KOPT-K1 (cell line): ENCODE results near the gene OSTM1.
"Not testable (repeated sequence)": the region's sequence is repeated elsewhere in the genome, so short reads cannot be mapped to it uniquely, and the experiment has no call there.

ENCODE experiments used
- H3K27ac ChIP-seq: fragments of 200-600 bp; sonication (generic); 2 replicates; pipeline ENCODE4 v1.5.1; 2016; ENCODE audit warnings: antibody characterized with exemption, mild to moderate bottlenecking, low read depth, low read length; ENCODE audit not compliant: poor library complexity, severe bottlenecking
- H3K36me3 ChIP-seq: fragments of 200-600 bp; sonication (generic); 2 replicates; pipeline ENCODE4 v1.5.1; 2017; ENCODE audit warnings: antibody characterized with exemption, mild to moderate bottlenecking, low read length, moderate library complexity; ENCODE audit not compliant: insufficient read depth
- H3K9me3 ChIP-seq: fragments of 200-600 bp; sonication (generic); 2 replicates; pipeline ENCODE4 v1.5.1; 2017; ENCODE audit warnings: antibody characterized with exemption, low read length, mild to moderate bottlenecking; ENCODE audit not compliant: insufficient read depth, poor library complexity, severe bottlenecking

The OSTM1 gene

DNA sequence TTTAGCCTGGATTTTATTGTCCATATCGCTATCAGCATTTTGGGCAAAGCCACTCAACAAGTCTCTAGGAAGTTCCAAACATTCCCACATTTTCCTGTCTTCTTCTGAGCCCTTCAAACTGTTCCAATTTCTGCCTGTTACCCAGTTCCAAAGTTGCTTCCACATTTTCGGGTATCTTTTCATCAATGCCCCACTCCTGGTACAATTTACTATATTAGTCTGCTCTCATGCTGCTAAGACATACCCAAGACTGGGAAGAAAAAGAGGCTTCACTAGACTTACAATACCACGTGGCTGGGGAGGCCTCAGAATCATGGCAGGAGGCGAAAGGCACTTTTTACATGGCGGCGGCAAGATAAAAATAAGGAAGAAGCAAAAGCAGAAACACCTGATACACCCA is 58.3 kb downstream of the OSTM1 start:
- H3K9me3 ChIP-seq: peaks cover 26% of the 10 kb centered on the region
- not testable (repeated sequence) for H3K36me3 ChIP-seq, H3K27ac ChIP-seq

DNA sequence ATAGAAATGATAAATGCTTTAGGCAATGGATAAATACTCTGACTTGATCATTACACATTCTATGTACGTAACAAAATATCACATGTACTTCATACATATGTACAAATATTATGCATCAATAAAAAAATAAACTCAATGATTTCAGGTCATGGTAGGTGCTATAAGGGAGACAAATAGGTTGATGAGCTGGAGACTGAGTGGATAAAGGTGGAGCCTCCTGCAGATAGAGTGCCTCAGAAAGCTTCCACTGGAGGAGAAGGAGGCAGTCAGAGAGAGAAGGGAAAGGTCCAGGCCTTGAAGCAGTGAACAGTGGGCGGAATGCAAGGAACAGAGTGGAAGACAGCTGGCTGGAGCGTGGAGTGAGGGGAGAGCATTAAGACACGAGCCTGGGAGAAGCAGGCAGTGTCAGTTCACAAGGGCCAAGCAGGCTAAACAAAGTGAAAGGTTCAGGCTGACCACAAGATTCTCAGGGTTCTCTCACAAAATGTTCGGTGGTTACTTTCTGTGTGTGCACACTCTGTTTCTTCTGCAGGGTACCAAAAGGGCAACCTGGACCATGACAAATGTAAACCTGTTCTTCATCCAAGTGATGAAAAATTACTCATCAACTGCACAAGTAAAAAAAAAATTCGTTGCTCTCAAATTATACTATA is 60.6 kb downstream of the OSTM1 start:
- H3K9me3 ChIP-seq: peaks cover 38% of the 10 kb centered on the region
- no peak overlapping the region for H3K27ac ChIP-seq
- no peaks in the 10 kb centered on the region for H3K36me3 ChIP-seq

DNA sequence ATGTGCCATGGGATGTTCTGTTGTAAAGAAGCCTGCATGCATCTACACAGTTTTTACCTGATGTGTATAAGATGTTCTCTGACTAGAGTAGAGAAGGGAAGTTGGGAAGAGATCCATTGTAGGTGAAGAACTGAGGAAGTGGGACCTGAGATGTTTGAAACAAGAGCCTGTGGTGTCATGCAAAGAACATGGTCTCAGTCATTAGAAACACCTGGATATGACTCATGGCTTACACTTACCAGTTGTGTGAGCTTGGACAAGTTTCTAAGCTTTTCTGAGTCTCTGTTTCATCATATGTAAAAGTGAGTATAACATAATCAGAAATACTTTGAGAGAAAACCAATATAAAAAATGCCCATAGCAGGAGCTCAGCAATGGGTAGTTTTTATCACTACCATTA is 64.6 kb downstream of the OSTM1 start:
- Histone ChIP-seq H3K9me3 (peaks cover 26% of the 10 kb centered on the region), H3K36me3 (no peaks in the 10 kb centered on the region), H3K27ac (no peak overlapping the region)

DNA sequence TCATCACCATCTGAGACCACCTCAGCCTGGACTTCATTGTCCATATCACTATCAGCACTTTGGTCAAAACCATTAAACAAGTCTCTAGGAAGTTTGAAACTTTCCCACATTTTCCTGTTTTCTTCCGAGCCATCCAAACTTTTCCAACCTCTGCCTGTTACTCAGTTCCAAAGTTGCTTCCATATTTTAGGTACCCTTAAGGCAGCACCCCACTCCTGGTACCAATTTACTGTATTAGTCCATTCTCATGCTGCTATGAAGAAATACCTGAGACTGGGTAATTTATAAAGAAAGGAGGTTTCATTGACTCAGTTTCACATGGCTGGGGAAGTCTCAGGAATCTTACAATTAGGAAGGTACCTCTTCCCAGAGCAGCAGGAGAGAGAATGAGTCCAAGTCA is 65.3 kb downstream of the OSTM1 start:
- H3K27ac ChIP-seq, H3K36me3 ChIP-seq: not testable (repeated sequence)
- H3K9me3 ChIP-seq: peaks cover 25% of the 10 kb centered on the region

DNA sequence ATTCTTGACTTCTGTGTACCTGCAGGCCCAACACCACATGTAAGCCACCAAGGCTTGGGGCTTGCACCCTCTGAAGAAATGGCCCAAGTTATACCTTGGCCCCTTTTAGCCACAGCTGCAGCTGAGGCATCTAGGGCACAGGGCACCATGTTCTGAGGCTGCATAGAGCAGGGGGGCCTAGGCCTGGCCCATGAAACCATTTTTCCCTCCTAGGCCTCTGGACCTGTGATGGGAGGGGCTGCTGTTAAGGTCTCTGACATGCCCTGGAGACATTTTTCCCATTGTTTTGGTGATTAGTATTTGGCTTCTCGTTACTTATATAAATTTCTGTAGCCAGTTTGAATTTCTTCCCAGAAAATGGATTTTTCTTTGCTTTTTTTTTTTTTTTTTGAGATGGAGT is 66.2 kb downstream of the OSTM1 start:
- no peak overlapping the region for H3K27ac ChIP-seq
- peaks cover 25% of the 10 kb centered on the region for H3K9me3 ChIP-seq

DNA sequence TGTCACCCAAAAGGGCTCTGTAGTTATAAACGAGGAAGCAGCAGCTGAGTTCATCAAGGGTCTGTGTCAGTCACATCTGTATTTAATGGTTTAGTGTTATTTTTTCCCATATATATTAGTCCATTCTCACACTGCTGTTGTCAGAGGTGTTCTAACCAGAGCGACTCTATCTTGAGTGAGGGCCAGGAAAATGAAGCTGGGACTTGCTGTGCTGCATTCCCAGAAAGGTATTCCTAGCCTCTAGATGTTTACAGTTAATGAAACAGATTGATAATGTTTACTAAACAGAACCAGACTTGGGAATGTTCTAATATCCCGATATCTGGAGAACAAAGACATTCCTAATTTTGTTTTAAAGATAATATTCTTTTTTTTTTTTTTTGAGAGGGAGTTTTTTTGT is 68.6 kb downstream of the OSTM1 start:
- peaks cover 25% of the 10 kb centered on the region for H3K9me3 ChIP-seq
- no peaks in the 10 kb centered on the region for H3K36me3 ChIP-seq
- no peak overlapping the region for H3K27ac ChIP-seq

More for the DNA sequence above, 66.2 kb downstream of the OSTM1 start:
- no peaks in the 10 kb centered on the region for H3K36me3 ChIP-seq

DNA sequence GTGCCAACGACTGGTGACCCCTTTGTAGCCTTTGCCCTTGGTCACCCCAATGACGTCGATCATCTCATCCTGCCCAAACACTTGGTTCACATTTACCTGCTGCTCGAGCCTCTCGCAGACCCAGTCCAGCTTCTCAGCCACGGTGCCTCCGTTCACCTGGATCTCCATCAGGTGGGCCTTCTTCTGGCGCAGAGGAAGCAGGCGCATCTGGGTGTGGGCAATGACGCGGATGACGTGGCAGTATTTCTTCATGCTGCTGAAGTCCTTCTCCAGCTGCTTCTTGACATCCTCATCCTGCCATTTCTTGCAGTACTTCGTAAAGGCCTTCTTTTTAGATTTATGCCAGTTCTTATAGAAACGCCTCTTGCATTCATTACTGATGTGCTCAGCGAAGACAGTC is 69.7 kb downstream of the OSTM1 start:
- Histone ChIP-seq H3K36me3 (no peaks in the 10 kb centered on the region), H3K27ac (no peak overlapping the region), H3K9me3 (peaks cover 22% of the 10 kb centered on the region)

DNA sequence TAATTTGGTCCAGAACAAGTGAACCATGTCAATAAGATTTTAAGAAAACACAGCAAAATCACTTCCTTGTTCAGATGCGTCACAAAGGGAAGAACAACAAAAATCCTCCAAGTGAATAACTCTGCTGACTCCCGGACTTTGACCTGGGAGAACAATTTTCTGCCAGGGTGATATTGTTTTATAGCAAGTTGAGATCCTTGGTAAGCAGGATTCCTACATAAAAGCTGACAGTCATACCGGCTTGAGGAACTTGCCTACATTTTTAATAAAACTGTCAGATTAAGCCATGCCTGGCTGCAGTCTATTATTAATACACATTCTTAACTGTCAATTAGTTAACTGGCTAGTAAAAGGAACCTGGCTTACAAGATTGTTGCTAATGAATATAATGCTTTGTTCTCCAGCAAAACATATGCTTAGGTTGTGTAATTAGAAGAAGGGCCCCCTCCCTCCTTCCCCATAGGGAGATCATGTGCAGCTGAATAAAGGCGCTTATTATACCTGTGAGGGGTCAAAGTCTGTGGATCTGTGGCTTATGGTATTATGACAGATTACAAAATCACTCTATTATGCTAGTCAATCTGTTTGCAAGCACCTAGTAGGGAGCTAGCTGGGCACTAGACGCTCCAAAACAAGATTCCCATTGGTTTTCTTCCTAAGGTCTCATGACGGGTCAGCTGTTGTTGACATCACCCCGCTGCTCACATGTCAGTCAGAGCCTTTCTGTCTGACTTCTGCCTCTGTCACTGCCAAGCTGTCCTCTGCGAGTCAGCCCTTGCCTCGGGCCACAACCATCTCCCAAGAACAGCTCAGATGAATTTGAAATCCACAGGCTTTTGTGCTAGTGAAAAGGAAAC is 71.9 kb downstream of the OSTM1 start:
- no peak overlapping the region for H3K27ac ChIP-seq
- no peaks in the 10 kb centered on the region for H3K9me3 ChIP-seq
- no peaks in the 10 kb centered on the region for H3K36me3 ChIP-seq

DNA sequence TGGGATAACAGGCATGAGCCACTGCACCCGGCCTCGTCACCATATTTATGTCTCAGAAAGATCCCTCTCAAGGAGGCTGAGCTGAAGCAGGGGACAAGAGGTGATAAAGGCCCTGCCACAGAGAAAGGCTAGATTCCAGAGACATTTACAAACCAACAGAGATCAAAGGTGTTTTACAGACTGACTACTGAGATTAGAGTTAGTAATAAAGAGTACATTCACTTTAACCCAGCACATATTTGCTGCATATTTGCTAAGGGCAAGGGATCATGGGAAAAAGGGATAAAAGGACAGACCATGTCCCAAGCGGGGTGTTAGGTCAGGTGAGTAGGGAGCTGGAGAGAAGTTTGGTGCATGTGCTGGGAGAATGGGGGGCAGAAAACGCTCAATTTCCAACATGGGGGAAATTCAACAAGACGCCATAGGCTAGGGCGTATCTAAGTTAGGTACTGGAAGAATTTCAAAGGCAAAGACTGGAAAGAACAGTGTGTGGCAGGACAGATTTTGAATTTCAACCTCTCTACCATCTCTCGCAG is 72.8 kb downstream of the OSTM1 start:
- Histone ChIP-seq H3K27ac (no peak overlapping the region), H3K36me3 (no peaks in the 10 kb centered on the region), H3K9me3 (no peaks in the 10 kb centered on the region)

DNA sequence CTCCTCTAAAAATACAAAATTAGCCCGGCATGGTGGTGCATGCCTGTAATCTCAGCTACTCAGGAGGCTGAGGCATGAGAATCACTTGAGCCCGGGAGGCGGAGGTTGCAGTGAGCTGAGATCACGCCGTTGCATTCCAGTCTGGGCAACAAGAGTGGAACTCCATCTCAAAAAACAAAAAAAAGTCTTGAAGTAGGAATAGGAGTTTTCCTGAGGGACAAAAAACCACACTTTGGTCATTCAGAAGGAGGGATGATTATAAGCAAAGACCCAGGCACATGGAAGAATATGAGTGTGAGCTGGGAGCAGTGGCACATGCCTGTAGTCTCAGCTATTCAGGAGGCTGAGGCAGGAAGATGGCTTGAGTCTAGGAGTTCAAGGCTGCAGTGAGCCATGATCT is 74.3 kb downstream of the OSTM1 start:
- not testable (repeated sequence) for H3K36me3 ChIP-seq, H3K9me3 ChIP-seq, H3K27ac ChIP-seq

DNA sequence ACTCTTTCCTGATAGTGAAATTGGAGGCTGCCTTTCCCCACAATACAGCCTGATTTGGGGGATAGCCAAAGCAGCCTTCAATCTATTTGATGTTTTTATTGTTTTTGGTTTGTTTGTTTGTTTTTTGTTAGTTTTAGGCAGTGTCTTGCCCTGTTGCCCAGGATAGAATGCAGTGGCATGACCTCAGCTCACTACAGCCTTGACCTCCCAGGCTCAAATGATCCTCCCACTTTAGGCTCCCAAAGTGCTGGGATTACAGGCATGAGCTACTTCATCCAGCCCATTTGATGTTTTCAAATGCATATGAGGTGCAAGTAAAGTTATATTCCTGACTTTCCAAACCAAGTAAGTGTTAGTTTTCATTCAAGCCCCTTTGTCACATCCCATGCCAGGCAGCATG is 75.2 kb downstream of the OSTM1 start:
- Histone ChIP-seq H3K9me3 (no peaks in the 10 kb centered on the region), H3K36me3 (no peaks in the 10 kb centered on the region), H3K27ac (no peak overlapping the region)

DNA sequence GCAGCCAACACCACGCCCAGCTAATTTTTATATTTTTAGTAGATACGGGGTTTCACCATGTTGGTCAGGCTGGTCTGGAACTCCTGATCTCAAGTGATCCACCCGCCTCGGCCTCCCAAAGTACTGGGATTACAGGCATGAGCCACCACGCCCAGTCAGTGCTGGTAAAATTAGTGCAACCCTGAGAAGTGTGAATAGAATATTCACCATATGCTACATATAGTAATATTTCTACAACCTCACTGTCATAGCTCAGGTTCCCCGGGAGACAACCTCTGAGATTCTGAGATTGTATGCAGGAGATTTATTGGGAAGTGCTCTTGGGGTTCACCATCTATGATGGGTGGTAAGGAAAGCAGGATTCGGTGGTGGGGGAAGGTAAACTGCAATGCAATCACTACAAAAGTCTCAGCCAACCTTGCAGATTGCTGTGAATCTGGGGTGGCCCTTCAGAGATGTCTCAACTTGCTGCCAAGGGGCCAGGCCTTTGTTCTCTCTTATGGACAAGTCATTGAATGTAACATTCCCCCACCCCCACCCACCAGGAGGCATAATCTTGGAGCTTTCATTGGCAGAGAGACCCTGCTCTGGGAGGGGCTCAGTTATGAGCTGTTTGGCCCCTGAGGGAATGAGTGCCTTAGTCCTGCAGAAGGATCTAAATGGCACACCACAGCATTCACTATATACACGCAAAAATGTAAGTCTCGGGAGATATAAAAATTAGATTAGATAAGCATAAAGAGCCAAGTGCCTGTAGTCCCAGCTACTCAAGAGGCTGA is 82.6 kb downstream of the OSTM1 start:
- no peaks in the 10 kb centered on the region for H3K36me3 ChIP-seq
- no peaks in the 10 kb centered on the region for H3K9me3 ChIP-seq
- H3K27ac ChIP-seq: no peak overlapping the region
